GM23338 (cell line): ENCODE results near the gene TBC1D2B.

Source experiments
- CREB1 ChIP-seq: fragments of 250-450 bp; sonication (Bioruptor Pico); IDR thresholded peaks from 2 replicates; pipeline ENCODE4 v1.5.0; 2020; ENCODE audit warnings: low read depth, mild to moderate bottlenecking, moderate library complexity
- CTCF ChIP-seq, 2 experiments: fragments of 200-600 bp in 1 of 2; sonication (generic) in 1 of 2; conservative IDR thresholded peaks; 2 replicates each; pipeline versions ENCODE4 v1.5.1 to v1.6.1; 2016 to 2017; ENCODE audit warnings: antibody characterized with exemption in 2 of 2, low read depth in 2 of 2, mild to moderate bottlenecking in 2 of 2, moderate library complexity in 1 of 2
- EZH2 ChIP-seq: fragments of 200-600 bp; sonication (generic); IDR thresholded peaks from one replicate; pipeline ENCODE4 v1.8.0; 2017; ENCODE audit warnings: antibody characterized with exemption, mild to moderate bottlenecking, low read depth; ENCODE audit not compliant: unreplicated experiment
- JUNB ChIP-seq: IDR thresholded peaks from one replicate; pipeline ENCODE4 v1.6.1; 2016; ENCODE audit warnings: antibody characterized with exemption; ENCODE audit not compliant: unreplicated experiment
- POLR2AphosphoS5 ChIP-seq: IDR thresholded peaks from 2 replicates; pipeline ENCODE4 v1.6.1; 2016; ENCODE audit warnings: antibody characterized with exemption, low read depth
- REST ChIP-seq: IDR thresholded peaks from one replicate; pipeline ENCODE4 v1.6.1; 2018; ENCODE audit warnings: antibody characterized with exemption; ENCODE audit not compliant: unreplicated experiment
- STAT1 ChIP-seq: IDR thresholded peaks from one replicate; pipeline ENCODE4 v1.6.1; 2016; ENCODE audit warnings: antibody characterized with exemption; ENCODE audit not compliant: unreplicated experiment

GRCh38 chr15:78120523-78120922 lies 43.0 kb upstream of the TBC1D2B start:
- no peak for TF ChIP-seq CTCF (conservative IDR thresholded peaks at IDR 0.05; ENCODE audit: low read depth in 2 of 2)
- no peak for TF ChIP-seq POLR2AphosphoS5
- TF ChIP-seq REST = no peak
- TF ChIP-seq CREB1 = no peak
- no peak for TF ChIP-seq EZH2
- no peak for TF ChIP-seq JUNB
- TF ChIP-seq STAT1 = no peak
